ENCODE measurements around the gene HLA-A. TPM values are rescaled to one million over a fixed set of nuclear protein-coding genes. Genes with fewer than 3 reads are reported as not detected.

Gene HLA-A
- total and polyA plus RNA-seq, 9 of the 15 experiments (the other 6 are each of a cell fraction or from before 2014, with no cell fraction given) = 0.46 to 3.3 TPM; not detected in 7

- no peak for TF ChIP-seq BRF1 (IDR thresholded peaks at IDR 0.05; ENCODE audit: borderline replicate concordance, extremely low read depth, insufficient read length)
- TF ChIP-seq CTBP1 (IDR thresholded peaks at IDR 0.05; ENCODE audit: borderline replicate concordance) = peak; percentile 45
- TF ChIP-seq ETS1 (conservative IDR thresholded peaks at IDR 0.05; ENCODE audit: control insufficient read depth, low read depth, low read length) = no peak; the same call in 1 of the 2 replicates
- TF ChIP-seq ZBTB26 (CRISPR knock-in tag; IDR thresholded peaks at IDR 0.05) = no peak
- no peak for TF ChIP-seq NELFE (IDR thresholded peaks at IDR 0.05; ENCODE audit: insufficient read depth, insufficient read length)
- peak; percentile 70 for TF ChIP-seq BHLHE40 (IDR thresholded peaks at IDR 0.05; ENCODE audit: low read length)
- TF ChIP-seq NBN (IDR thresholded peaks at IDR 0.05; ENCODE audit: low read depth) = 0 out of 2 replicates have a peak, but pooled peaks have one; percentile 31
- TF ChIP-seq POLR2A (conservative IDR thresholded peaks at IDR 0.05) = peak; percentile 74
- TF ChIP-seq HDGF (IDR thresholded peaks at IDR 0.05) = no peak
- TF ChIP-seq, protein P1, sequence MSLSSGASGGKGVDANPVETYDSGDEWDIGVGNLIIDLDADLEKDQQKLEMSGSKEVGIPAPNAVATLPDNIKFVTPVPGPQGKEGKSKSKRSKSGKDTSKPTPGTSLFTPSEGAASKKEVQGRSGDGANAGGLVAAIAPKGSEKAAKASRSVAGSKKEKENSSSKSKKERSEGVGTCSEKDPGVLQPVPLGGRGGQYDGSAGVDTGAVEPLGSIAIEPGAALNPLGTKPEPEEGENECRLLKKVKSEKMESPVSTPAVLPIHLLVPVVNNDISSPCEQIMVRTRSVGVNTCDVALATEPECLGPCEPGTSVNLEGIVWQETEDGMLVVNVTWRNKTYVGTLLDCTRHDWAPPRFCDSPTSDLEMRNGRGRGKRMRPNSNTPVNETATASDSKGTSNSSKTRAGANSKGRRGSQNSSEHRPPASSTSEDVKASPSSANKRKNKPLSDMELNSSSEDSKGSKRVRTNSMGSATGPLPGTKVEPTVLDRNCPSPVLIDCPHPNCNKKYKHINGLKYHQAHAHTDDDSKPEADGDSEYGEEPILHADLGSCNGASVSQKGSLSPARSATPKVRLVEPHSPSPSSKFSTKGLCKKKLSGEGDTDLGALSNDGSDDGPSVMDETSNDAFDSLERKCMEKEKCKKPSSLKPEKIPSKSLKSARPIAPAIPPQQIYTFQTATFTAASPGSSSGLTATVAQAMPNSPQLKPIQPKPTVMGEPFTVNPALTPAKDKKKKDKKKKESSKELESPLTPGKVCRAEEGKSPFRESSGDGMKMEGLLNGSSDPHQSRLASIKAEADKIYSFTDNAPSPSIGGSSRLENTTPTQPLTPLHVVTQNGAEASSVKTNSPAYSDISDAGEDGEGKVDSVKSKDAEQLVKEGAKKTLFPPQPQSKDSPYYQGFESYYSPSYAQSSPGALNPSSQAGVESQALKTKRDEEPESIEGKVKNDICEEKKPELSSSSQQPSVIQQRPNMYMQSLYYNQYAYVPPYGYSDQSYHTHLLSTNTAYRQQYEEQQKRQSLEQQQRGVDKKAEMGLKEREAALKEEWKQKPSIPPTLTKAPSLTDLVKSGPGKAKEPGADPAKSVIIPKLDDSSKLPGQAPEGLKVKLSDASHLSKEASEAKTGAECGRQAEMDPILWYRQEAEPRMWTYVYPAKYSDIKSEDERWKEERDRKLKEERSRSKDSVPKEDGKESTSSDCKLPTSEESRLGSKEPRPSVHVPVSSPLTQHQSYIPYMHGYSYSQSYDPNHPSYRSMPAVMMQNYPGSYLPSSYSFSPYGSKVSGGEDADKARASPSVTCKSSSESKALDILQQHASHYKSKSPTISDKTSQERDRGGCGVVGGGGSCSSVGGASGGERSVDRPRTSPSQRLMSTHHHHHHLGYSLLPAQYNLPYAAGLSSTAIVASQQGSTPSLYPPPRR (CRISPR knock-in tag; IDR thresholded peaks at IDR 0.05; ENCODE audit: borderline replicate concordance) = no peak
- TF ChIP-seq LEF1 (IDR thresholded peaks at IDR 0.05) = no peak
- no peak for TF ChIP-seq ZNF174 (CRISPR knock-in tag; IDR thresholded peaks at IDR 0.05)
- peak; percentile 31 for TF ChIP-seq HNRNPLL (IDR thresholded peaks at IDR 0.05; ENCODE audit: low read depth, low read length, poor library complexity, severe bottlenecking)
- TF ChIP-seq, protein P2, sequence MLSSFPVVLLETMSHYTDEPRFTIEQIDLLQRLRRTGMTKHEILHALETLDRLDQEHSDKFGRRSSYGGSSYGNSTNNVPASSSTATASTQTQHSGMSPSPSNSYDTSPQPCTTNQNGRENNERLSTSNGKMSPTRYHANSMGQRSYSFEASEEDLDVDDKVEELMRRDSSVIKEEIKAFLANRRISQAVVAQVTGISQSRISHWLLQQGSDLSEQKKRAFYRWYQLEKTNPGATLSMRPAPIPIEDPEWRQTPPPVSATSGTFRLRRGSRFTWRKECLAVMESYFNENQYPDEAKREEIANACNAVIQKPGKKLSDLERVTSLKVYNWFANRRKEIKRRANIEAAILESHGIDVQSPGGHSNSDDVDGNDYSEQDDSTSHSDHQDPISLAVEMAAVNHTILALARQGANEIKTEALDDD (IDR thresholded peaks at IDR 0.05) = no peak
- no peak for TF ChIP-seq STAT5A (IDR thresholded peaks at IDR 0.05; ENCODE audit: borderline replicate concordance, low read length)
- TF ChIP-seq, protein P3, sequence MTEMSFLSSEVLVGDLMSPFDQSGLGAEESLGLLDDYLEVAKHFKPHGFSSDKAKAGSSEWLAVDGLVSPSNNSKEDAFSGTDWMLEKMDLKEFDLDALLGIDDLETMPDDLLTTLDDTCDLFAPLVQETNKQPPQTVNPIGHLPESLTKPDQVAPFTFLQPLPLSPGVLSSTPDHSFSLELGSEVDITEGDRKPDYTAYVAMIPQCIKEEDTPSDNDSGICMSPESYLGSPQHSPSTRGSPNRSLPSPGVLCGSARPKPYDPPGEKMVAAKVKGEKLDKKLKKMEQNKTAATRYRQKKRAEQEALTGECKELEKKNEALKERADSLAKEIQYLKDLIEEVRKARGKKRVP (CRISPR knock-in tag; IDR thresholded peaks at IDR 0.05) = 0 out of 2 replicates have a peak, but pooled peaks have one; percentile 17
- peak; percentile 63 for TF ChIP-seq ETV1 (tag; conservative IDR thresholded peaks at IDR 0.05; ENCODE audit: low read depth)
- TF ChIP-seq MAFF (IDR thresholded peaks at IDR 0.05; ENCODE audit: low read length) = no peak
- no peak for TF ChIP-seq EZH2 (IDR thresholded peaks at IDR 0.05; ENCODE audit: borderline replicate concordance, low read depth, low read length)
Observed at GRCh38 chr6:29976588-29977424, 34.5 kb downstream of the HLA-A start (continued).
